DND-41 (cell line): ENCODE results near the gene TMCC2.

Experiments
- EZH2 ChIP-seq: IDR thresholded peaks from 3 replicates; pipeline ENCODE4 v1.6.1; 2012; ENCODE audit warnings: borderline replicate concordance, low read depth, mild to moderate bottlenecking, moderate library complexity, low read length, inconsistent platforms; ENCODE audit not compliant: severe bottlenecking
- TF ChIP-seq, protein P1 (sequence below): IDR thresholded peaks from 2 replicates; pipeline ENCODE4 v1.5.1; 2012; ENCODE audit warnings: borderline replicate concordance, low read length, moderate library complexity, mild to moderate bottlenecking; ENCODE audit not compliant: poor library complexity, severe bottlenecking; ENCODE audit errors: extremely low read depth

DNA sequence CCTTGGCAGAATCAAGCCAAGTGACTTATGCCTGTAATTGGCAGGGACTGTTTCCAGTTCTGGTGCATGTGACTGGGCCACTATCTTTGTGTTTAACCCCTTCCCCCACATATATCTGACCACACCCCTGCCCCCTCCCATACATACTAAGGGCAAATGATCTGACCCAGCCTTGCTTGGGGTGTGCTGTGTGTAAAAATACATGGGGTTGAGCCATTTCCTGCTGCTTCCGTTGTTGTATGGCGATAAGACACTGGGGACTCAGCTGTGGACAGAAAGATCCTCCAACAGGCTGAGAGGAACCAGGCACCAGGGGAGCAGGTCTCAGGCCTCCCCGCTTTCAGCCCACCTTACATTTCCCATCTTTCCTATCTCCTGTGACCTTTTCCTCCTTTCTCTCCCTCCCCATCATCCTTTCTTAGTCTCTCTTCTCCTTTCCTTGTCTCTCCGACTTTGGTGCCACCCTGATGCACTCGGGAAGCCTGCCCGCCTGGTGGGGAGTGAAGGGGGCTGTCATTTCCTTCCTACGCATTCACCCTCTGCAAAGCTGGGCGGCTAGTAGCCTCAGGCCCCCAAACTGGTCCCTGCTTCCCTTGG, 39.7 kb downstream of the TMCC2 start:
- TF ChIP-seq EZH2, result no peak
- TF ChIP-seq, protein P1, sequence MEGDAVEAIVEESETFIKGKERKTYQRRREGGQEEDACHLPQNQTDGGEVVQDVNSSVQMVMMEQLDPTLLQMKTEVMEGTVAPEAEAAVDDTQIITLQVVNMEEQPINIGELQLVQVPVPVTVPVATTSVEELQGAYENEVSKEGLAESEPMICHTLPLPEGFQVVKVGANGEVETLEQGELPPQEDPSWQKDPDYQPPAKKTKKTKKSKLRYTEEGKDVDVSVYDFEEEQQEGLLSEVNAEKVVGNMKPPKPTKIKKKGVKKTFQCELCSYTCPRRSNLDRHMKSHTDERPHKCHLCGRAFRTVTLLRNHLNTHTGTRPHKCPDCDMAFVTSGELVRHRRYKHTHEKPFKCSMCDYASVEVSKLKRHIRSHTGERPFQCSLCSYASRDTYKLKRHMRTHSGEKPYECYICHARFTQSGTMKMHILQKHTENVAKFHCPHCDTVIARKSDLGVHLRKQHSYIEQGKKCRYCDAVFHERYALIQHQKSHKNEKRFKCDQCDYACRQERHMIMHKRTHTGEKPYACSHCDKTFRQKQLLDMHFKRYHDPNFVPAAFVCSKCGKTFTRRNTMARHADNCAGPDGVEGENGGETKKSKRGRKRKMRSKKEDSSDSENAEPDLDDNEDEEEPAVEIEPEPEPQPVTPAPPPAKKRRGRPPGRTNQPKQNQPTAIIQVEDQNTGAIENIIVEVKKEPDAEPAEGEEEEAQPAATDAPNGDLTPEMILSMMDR, result no peak
